IPS DF 19.7 (cell line): ENCODE results near the gene PROC.
"Not testable (repeated sequence)": the region's sequence is repeated elsewhere in the genome, so short reads cannot be mapped to it uniquely, and the experiment has no call there.

Experiments used
- DNase-seq: peaks from one replicate; pipeline ENCODE4 v3.0.0-alpha.2; 2013; ENCODE audit warnings: low read depth, low spot score

Gene PROC

DNA sequence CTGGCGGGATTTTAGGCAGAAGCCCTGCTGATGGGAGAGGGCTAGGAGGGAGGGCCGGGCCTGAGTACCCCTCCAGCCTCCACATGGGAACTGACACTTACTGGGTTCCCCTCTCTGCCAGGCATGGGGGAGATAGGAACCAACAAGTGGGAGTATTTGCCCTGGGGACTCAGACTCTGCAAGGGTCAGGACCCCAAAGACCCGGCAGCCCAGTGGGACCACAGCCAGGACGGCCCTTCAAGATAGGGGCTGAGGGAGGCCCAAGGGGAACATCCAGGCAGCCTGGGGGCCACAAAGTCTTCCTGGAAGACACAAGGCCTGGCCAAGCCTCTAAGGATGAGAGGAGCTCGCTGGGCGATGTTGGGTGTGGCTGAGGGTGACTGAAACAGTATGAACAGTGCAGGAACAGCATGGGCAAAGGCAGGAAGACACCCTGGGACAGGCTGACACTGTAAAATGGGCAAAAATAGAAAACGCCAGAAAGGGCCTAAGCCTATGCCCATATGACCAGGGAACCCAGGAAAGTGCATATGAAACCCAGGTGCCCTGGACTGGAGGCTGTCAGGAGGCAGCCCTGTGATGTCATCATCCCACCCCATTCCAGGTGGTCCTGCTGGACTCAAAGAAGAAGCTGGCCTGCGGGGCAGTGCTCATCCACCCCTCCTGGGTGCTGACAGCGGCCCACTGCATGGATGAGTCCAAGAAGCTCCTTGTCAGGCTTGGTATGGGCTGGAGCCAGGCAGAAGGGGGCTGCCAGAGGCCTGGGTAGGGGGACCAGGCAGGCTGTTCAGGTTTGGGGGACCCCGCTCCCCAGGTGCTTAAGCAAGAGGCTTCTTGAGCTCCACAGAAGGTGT lies 8.5 kb downstream of the PROC start:
- DNase-seq: no peak

DNA sequence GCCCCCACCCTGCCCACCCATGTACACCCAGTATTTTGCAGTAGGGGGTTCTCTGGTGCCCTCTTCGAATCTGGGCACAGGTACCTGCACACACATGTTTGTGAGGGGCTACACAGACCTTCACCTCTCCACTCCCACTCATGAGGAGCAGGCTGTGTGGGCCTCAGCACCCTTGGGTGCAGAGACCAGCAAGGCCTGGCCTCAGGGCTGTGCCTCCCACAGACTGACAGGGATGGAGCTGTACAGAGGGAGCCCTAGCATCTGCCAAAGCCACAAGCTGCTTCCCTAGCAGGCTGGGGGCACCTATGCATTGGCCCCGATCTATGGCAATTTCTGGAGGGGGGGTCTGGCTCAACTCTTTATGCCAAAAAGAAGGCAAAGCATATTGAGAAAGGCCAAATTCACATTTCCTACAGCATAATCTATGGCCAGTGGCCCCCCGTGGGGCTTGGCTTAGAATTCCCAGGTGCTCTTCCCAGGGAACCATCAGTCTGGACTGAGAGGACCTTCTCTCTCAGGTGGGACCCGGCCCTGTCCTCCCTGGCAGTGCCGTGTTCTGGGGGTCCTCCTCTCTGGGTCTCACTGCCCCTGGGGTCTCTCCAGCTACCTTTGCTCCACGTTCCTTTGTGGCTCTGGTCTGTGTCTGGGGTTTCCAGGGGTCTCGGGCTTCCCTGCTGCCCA lies 9.3 kb downstream of the PROC start:
- DNase-seq: no peak

DNA sequence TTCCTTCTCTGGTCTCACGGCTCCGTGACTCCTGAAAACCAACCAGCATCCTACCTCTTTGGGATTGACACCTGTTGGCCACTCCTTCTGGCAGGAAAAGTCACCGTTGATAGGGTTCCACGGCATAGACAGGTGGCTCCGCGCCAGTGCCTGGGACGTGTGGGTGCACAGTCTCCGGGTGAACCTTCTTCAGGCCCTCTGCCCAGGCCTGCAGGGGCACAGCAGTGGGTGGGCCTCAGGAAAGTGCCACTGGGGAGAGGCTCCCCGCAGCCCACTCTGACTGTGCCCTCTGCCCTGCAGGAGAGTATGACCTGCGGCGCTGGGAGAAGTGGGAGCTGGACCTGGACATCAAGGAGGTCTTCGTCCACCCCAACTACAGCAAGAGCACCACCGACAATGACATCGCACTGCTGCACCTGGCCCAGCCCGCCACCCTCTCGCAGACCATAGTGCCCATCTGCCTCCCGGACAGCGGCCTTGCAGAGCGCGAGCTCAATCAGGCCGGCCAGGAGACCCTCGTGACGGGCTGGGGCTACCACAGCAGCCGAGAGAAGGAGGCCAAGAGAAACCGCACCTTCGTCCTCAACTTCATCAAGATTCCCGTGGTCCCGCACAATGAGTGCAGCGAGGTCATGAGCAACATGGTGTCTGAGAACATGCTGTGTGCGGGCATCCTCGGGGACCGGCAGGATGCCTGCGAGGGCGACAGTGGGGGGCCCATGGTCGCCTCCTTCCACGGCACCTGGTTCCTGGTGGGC lies 10.0 kb downstream of the PROC start:
- no peak for DNase-seq

- DNase-seq: no peak
These were observed 10.5 kb downstream of the PROC start for GRCh38 chr2:127428815-127429109.

GRCh38 chr2:127429291-127429690 lies 11.1 kb downstream of the PROC start:
- DNase-seq: no peak

- no peak for DNase-seq
These were observed 11.7 kb downstream of the PROC start for GRCh38 chr2:127429844-127430425.

GRCh38 chr2:127431408-127432023 lies 13.3 kb downstream of the PROC start:
- DNase-seq: no peak

DNA sequence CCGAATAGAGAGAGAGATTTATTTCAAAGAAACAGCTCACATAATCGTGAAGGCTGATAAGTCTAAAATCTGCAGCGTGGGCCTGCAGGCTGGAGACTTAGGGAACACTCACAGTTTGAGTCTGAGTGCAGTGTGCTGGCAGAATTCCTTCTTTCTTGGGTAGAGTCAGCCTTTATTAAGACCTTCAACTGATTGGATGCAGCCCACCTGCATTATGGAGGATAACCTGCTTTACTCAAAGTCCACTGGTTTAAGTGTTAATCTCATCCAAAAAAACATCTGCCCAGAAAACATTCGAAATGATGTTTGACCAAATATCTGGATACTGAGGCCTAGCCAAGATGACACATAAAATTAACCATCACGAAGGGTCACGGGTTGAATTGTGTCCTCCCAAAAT lies 16.3 kb downstream of the PROC start:
- no peak for DNase-seq

DNA sequence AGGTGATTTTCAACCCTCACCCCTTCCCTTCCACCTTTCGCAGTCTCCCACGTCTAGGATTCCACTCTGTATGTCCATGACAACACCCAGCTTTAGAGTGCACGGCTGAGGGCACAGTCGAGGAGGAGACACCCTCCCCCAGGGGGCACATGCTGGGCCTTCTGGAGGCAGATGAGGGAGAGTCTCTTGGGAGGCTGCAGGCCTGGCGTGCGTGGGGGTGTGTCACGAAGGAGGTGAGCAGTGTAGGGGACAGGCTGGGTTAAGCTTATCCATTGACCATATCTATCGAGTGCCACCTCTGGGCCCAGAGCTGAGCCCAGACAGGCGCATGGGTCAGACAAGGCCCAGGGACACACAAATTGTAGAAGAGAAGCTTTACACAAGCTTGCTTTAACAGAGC lies 18.8 kb downstream of the PROC start:
- DNase-seq: no peak

GRCh38 chr2:127437781-127438726 lies 19.8 kb downstream of the PROC start:
- DNase-seq: no peak

DNA sequence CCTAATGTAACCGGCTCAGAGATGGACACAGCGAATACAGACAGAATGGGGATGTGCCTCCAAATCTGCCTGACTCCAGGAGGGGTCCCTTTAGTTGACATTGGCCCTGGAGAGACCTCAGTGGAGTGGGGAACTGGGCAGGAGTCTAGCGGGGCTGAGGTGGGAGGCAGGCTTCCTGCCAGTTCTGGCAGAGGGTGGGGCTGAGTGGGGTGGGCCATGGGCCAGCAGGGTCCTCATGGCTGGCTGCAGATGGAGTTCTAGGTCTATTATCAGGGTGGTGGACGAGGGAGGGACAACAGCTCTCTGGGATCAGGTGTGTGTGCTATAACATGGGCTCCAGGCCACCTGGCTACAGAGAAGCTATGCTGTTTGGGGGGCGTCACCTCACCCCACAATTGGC lies 21.1 kb downstream of the PROC start:
- DNase-seq: no peak

- DNase-seq: no peak
These were observed 30.3 kb downstream of the PROC start for GRCh38 chr2:127448526-127448925.

DNA sequence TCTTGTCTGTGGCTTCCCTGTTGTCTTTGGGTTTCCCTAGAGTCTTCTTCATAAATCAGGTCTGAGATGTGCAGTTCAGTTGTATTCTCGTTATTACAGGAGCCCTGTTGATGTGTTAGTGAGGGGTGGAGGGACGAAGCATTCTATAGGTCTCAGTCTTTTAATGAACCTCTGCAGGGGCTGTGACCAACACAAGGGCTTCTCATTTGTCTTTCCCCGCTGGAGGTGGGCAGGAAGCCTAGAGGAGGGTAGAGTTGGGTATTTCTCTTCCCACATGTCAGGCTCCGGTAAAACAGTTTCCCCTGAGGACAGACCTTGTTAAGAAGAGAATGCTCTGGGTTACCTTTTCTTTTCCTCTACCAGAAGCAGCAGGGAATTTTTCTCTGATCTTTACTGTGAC lies 31.2 kb downstream of the PROC start:
- DNase-seq: no peak

DNA sequence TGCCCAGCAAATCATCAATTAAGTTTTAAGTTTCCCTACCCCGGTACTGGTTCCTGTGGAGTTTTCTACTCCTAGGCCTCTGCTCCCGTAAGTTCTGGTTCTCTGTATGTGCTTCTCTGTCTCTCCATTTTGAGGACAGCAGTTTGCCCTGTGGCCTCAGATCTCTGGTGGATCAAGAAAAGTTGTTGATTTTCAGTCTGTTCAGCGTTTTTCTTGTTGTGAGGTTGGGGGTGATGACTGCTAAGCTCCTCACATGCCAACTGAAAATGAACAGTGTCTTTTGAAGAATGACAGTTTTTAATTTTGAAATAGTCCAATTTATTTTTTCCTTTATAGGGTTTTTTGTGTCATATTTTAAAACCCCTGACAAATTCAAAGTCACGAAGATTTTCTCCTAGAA lies 31.7 kb downstream of the PROC start:
- no peak for DNase-seq

GRCh38 chr2:127451981-127452380 lies 33.8 kb downstream of the PROC start:
- DNase-seq: no peak

DNA sequence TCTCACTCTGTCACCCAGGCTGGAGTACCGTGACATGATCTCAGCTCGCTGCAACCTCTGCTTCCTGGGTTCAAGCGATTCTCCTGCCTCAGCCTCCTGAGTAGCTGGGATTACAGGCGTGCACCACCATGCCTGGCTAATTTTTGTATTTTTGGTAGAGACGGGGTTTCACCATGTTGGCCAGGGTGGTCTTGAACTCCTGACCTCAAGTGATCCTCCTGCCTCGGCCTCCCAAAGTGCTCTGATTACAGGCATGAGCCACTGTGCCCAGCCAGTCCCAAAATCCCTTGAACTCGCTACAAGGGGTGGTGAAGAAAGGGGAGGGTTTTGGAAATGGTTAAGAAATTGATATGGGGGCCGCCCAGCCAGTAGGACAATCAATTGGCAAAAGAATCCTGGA lies 34.2 kb downstream of the PROC start:
- not testable (repeated sequence) for DNase-seq

GRCh38 chr2:127453013-127453391 lies 34.8 kb downstream of the PROC start:
- no peak for DNase-seq

- DNase-seq: no peak
These were observed 35.4 kb downstream of the PROC start for GRCh38 chr2:127453392-127454171.

DNA sequence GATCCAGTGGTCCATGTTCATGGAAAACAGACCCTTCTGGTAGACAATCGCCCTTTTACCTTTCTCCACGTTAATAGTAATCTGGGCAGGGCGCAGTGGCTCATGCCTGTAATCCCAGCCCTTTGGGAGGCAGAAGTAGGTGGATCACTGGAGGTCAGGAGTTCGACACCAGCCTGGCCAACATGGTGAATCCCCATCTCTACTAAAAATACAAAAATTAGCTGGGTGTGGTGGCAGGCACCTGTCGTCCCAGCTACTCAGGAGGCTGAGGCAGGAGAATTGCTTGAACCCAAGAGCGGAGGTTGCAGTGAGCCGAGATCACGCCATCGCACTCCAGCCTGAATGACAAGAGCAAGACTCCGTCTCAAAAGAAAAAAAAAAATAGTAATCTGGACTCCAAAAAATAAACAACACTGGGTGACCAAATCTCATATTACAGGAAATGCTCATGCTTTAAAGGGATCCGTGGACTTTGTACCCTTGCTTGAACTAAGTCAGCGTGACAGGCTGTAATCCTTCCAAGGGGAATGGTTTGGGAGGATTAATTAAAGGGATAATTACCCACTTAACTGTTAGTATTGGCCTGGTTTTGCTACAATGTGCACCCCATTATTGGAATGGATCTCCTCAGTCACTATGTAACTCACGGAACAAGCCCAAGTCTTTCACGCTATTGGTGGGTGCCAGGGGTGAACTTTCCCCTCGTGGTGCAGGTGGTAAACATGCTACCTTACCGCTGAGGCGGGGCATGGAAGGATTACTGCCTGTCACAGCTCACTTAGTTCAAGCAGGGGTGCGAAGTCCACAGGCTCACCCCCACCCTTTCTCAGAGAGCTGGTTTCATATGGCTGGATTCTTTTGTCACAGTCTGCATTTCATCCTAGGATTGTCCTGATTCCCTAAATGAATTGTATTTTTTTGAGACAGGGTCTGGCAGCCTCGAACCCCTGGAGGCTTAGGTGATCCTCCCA lies 36.7 kb downstream of the PROC start:
- DNase-seq: no peak
